ENCODE measurements around the gene BCAS4.

The BCAS4 gene

GRCh38 chr20:50837532-50838321 is 42.9 kb downstream of the BCAS4 start:
- no peak for TF ChIP-seq CTCF (IDR thresholded peaks at IDR 0.05; ENCODE audit: low read depth, low read length, missing control alignments)
- peak; percentile 96 for DNase-seq (ENCODE audit: low read depth)
- H3K4me3 ChIP-seq (ENCODE audit: low read depth, low read length), result no peak overlapping the region
- in situ Hi-C loops (cut with HindIII; ENCODE audit: low sequenced_read_pairs), result no loop called here

GRCh38 chr20:50838322-50838625 is 43.4 kb downstream of the BCAS4 start:
- no peak for TF ChIP-seq CTCF (IDR thresholded peaks at IDR 0.05; ENCODE audit: low read depth, low read length, missing control alignments)
- DNase-seq (ENCODE audit: low read depth), result no peak
- H3K4me3 ChIP-seq (ENCODE audit: low read depth, low read length), result no peak overlapping the region
- in situ Hi-C loops (cut with HindIII; ENCODE audit: low sequenced_read_pairs), result no loop called here

GRCh38 chr20:50838707-50839385 is 44.0 kb downstream of the BCAS4 start:
- in situ Hi-C loops (cut with HindIII; ENCODE audit: low sequenced_read_pairs), result no loop called here
- no peak for TF ChIP-seq CTCF (IDR thresholded peaks at IDR 0.05; ENCODE audit: low read depth, low read length, missing control alignments)
- H3K4me3 ChIP-seq (ENCODE audit: low read depth, low read length), result no peak overlapping the region
- DNase-seq (ENCODE audit: low read depth), result no peak

- no peak for DNase-seq (ENCODE audit: low read depth)
- in situ Hi-C loops (cut with HindIII; ENCODE audit: low sequenced_read_pairs), result no loop called here
- no peak for TF ChIP-seq CTCF (IDR thresholded peaks at IDR 0.05; ENCODE audit: low read depth, low read length, missing control alignments)
- no peak overlapping the region for H3K4me3 ChIP-seq (ENCODE audit: low read depth, low read length)
Measured at GRCh38 chr20:50842821-50843220, 48.0 kb downstream of the BCAS4 start.

- in situ Hi-C loops (cut with HindIII; ENCODE audit: low sequenced_read_pairs), result no loop called here
- no peak for TF ChIP-seq CTCF (IDR thresholded peaks at IDR 0.05; ENCODE audit: low read depth, low read length, missing control alignments)
- H3K4me3 ChIP-seq (ENCODE audit: low read depth, low read length), result no peak overlapping the region
- no peak for DNase-seq (ENCODE audit: low read depth)
Measured at GRCh38 chr20:50843331-50844276, 48.7 kb downstream of the BCAS4 start.

GRCh38 chr20:50844430-50845100 is 49.7 kb downstream of the BCAS4 start:
- no peak overlapping the region for H3K4me3 ChIP-seq (ENCODE audit: low read depth, low read length)
- peak; percentile 86 for DNase-seq (ENCODE audit: low read depth)
- in situ Hi-C loops (cut with HindIII; ENCODE audit: low sequenced_read_pairs), result no loop called here

More at GRCh38 chr20:50844430-50845100, 49.7 kb downstream of the BCAS4 start:
- no peak for TF ChIP-seq CTCF (IDR thresholded peaks at IDR 0.05; ENCODE audit: low read depth, low read length, missing control alignments)
